Measurements from ENCODE around the gene HIF1A.

Gene HIF1A

GRCh38 chr14:61700104-61700886 lies 5.0 kb downstream of the HIF1A start:
- no peak for TF ChIP-seq EZH2 (IDR thresholded peaks at IDR 0.05; ENCODE audit: borderline replicate concordance, low read depth, low read length, severe bottlenecking)
- TF ChIP-seq, protein P1, sequence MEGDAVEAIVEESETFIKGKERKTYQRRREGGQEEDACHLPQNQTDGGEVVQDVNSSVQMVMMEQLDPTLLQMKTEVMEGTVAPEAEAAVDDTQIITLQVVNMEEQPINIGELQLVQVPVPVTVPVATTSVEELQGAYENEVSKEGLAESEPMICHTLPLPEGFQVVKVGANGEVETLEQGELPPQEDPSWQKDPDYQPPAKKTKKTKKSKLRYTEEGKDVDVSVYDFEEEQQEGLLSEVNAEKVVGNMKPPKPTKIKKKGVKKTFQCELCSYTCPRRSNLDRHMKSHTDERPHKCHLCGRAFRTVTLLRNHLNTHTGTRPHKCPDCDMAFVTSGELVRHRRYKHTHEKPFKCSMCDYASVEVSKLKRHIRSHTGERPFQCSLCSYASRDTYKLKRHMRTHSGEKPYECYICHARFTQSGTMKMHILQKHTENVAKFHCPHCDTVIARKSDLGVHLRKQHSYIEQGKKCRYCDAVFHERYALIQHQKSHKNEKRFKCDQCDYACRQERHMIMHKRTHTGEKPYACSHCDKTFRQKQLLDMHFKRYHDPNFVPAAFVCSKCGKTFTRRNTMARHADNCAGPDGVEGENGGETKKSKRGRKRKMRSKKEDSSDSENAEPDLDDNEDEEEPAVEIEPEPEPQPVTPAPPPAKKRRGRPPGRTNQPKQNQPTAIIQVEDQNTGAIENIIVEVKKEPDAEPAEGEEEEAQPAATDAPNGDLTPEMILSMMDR (IDR thresholded peaks at IDR 0.05; ENCODE audit: borderline replicate concordance, extremely low read depth, low read length, poor library complexity, severe bottlenecking), result no peak
- H3K27ac ChIP-seq (ENCODE audit: low read length), result no peak overlapping the region
- H3K4me2 ChIP-seq (ENCODE audit: insufficient read depth, low read length), result peak overlapping the region; percentile 79; the same call in 1 of the 2 replicates
- DNase-seq, result no peak
- H2AFZ ChIP-seq (ENCODE audit: low read depth, low read length), result no peak overlapping the region
- ATAC-seq (ENCODE audit: insufficient read depth, low read depth), result no peak
- no peak overlapping the region for H3K9ac ChIP-seq (ENCODE audit: low read depth, low read length)
- H3K27me3 ChIP-seq (ENCODE audit: insufficient read depth, low read length, poor library complexity), result no peaks in the 10 kb centered on the region
- peaks cover 99% of the 10 kb centered on the region for H3K79me2 ChIP-seq (ENCODE audit: insufficient read depth, low read length)
- peak overlapping the region in 1 of 2 experiments; percentile 11; a peak in 1 of 4 replicates for H3K4me3 ChIP-seq (ENCODE audit: low read depth in 1 of 2, low read length in 2 of 2)
- H3K4me1 ChIP-seq (ENCODE audit: insufficient read depth, low read length), result peaks cover 37% of the 10 kb centered on the region
- peaks cover 61% of the 10 kb centered on the region for H4K20me1 ChIP-seq (ENCODE audit: insufficient read depth, low read length)
- no peaks in the 10 kb centered on the region; the same call in 1 of the 2 replicates for H3K36me3 ChIP-seq (ENCODE audit: insufficient read depth, low read length)
- H3K9me3 ChIP-seq (ENCODE audit: insufficient read depth, low read length, severe bottlenecking), result no peaks in the 10 kb centered on the region

- H3K9ac ChIP-seq (ENCODE audit: low read depth, low read length), result no peak overlapping the region
Measured at GRCh38 chr14:61701946-61702345, 6.6 kb downstream of the HIF1A start.

GRCh38 chr14:61703342-61704129 lies 8.2 kb downstream of the HIF1A start:
- no peak overlapping the region for H3K4me3 ChIP-seq (ENCODE audit: low read depth in 1 of 2, low read length in 2 of 2)
- H3K4me1 ChIP-seq (ENCODE audit: insufficient read depth, low read length), result peaks cover 19% of the 10 kb centered on the region
- H3K9ac ChIP-seq (ENCODE audit: low read depth, low read length), result no peak overlapping the region
- H3K36me3 ChIP-seq (ENCODE audit: insufficient read depth, low read length), result no peaks in the 10 kb centered on the region; the same call in 1 of the 2 replicates
- no peak for DNase-seq
- no peak overlapping the region for H2AFZ ChIP-seq (ENCODE audit: low read depth, low read length)
- no peak overlapping the region for H3K27ac ChIP-seq (ENCODE audit: low read length)
- peaks cover 92% of the 10 kb centered on the region for H3K79me2 ChIP-seq (ENCODE audit: insufficient read depth, low read length)
- H3K27me3 ChIP-seq (ENCODE audit: insufficient read depth, low read length, poor library complexity), result no peaks in the 10 kb centered on the region
- ATAC-seq (ENCODE audit: insufficient read depth, low read depth), result no peak
- H3K9me3 ChIP-seq (ENCODE audit: insufficient read depth, low read length, severe bottlenecking), result no peaks in the 10 kb centered on the region
- TF ChIP-seq EZH2 (IDR thresholded peaks at IDR 0.05; ENCODE audit: borderline replicate concordance, low read depth, low read length, severe bottlenecking), result no peak
- TF ChIP-seq, protein P1 (IDR thresholded peaks at IDR 0.05; ENCODE audit: borderline replicate concordance, extremely low read depth, low read length, poor library complexity, severe bottlenecking), result no peak
- H4K20me1 ChIP-seq (ENCODE audit: insufficient read depth, low read length), result peaks cover 58% of the 10 kb centered on the region
- H3K4me2 ChIP-seq (ENCODE audit: insufficient read depth, low read length), result 0 out of 2 replicates have a peak overlapping the region, but pooled peaks have one; percentile 16

More at GRCh38 chr14:61701946-61702345, 6.6 kb downstream of the HIF1A start:
- peaks cover 99% of the 10 kb centered on the region for H3K79me2 ChIP-seq (ENCODE audit: insufficient read depth, low read length)
- H3K9me3 ChIP-seq (ENCODE audit: insufficient read depth, low read length, severe bottlenecking), result no peaks in the 10 kb centered on the region
- no peak overlapping the region for H3K4me2 ChIP-seq (ENCODE audit: insufficient read depth, low read length)
- TF ChIP-seq EZH2 (IDR thresholded peaks at IDR 0.05; ENCODE audit: borderline replicate concordance, low read depth, low read length, severe bottlenecking), result no peak
- TF ChIP-seq, protein P1 (IDR thresholded peaks at IDR 0.05; ENCODE audit: borderline replicate concordance, extremely low read depth, low read length, poor library complexity, severe bottlenecking), result no peak
- no peaks in the 10 kb centered on the region for H3K27me3 ChIP-seq (ENCODE audit: insufficient read depth, low read length, poor library complexity)
- H3K36me3 ChIP-seq (ENCODE audit: insufficient read depth, low read length), result no peaks in the 10 kb centered on the region; the same call in 1 of the 2 replicates
- H3K27ac ChIP-seq (ENCODE audit: low read length), result no peak overlapping the region
- no peak overlapping the region for H2AFZ ChIP-seq (ENCODE audit: low read depth, low read length)
- H3K4me3 ChIP-seq (ENCODE audit: low read depth in 1 of 2, low read length in 2 of 2), result no peak overlapping the region
- H4K20me1 ChIP-seq (ENCODE audit: insufficient read depth, low read length), result peaks cover 73% of the 10 kb centered on the region
- ATAC-seq (ENCODE audit: insufficient read depth, low read depth) (no peak), DNase-seq (no peak)
- peaks cover 35% of the 10 kb centered on the region for H3K4me1 ChIP-seq (ENCODE audit: insufficient read depth, low read length)
